DND-41 (cell line): ENCODE data around the gene FAM168A.

ENCODE experiments used
- EZH2 ChIP-seq: IDR thresholded peaks from 3 replicates; pipeline ENCODE4 v1.6.1; 2012; ENCODE audit warnings: borderline replicate concordance, low read depth, mild to moderate bottlenecking, moderate library complexity, low read length, inconsistent platforms; ENCODE audit not compliant: severe bottlenecking
- TF ChIP-seq, protein P1 (sequence below): IDR thresholded peaks from 2 replicates; pipeline ENCODE4 v1.5.1; 2012; ENCODE audit warnings: borderline replicate concordance, low read length, moderate library complexity, mild to moderate bottlenecking; ENCODE audit not compliant: poor library complexity, severe bottlenecking; ENCODE audit errors: extremely low read depth

GRCh38 chr11:73394416-73395296 is 203.3 kb downstream of the FAM168A start:
- TF ChIP-seq, protein P1, sequence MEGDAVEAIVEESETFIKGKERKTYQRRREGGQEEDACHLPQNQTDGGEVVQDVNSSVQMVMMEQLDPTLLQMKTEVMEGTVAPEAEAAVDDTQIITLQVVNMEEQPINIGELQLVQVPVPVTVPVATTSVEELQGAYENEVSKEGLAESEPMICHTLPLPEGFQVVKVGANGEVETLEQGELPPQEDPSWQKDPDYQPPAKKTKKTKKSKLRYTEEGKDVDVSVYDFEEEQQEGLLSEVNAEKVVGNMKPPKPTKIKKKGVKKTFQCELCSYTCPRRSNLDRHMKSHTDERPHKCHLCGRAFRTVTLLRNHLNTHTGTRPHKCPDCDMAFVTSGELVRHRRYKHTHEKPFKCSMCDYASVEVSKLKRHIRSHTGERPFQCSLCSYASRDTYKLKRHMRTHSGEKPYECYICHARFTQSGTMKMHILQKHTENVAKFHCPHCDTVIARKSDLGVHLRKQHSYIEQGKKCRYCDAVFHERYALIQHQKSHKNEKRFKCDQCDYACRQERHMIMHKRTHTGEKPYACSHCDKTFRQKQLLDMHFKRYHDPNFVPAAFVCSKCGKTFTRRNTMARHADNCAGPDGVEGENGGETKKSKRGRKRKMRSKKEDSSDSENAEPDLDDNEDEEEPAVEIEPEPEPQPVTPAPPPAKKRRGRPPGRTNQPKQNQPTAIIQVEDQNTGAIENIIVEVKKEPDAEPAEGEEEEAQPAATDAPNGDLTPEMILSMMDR, result no peak
- no peak for TF ChIP-seq EZH2
